Neural progenitor cell (in vitro differentiated cells): ENCODE data around the gene GNB1. TPM values are rescaled to one million over a fixed set of nuclear protein-coding genes. Genes with fewer than 3 reads are reported as not detected.
A peak's percentile ranks its signal among the peaks of the same experiment; 100 is the strongest.

Source experiments
- DNase-seq: peaks from one replicate; pipeline ENCODE4 v3.0.0-alpha.2; 2016; ENCODE audit warnings: low spot score
- H2AFZ ChIP-seq: fragments of 200-600 bp; sonication (generic); replicated peaks from 2 replicates; pipeline ENCODE4 v1.6.1; 2016; ENCODE audit warnings: antibody characterized with exemption
- H3F3A ChIP-seq: fragments of 200-600 bp; sonication (generic); 2 replicates; pipeline ENCODE4 v1.6.1; 2016; ENCODE audit warnings: antibody characterized with exemption, low read depth
- H3K27ac ChIP-seq: fragments of 200-600 bp; sonication (generic); 2 replicates; pipeline ENCODE4 v1.5.1; 2016; ENCODE audit warnings: mild to moderate bottlenecking
- H3K27me3 ChIP-seq: fragments of 200-600 bp; sonication (generic); 2 replicates; pipeline ENCODE4 v1.6.1; 2016; ENCODE audit warnings: mild to moderate bottlenecking, moderate library complexity
- H3K36me3 ChIP-seq: fragments of 200-600 bp; sonication (generic); 2 replicates; pipeline ENCODE4 v1.5.1; 2016
- H3K4me1 ChIP-seq: fragments of 200-600 bp; sonication (generic); 2 replicates; pipeline ENCODE4 v1.6.1; 2016; ENCODE audit warnings: mixed run types
- H3K4me2 ChIP-seq: fragments of 200-600 bp; sonication (generic); 2 replicates; pipeline ENCODE4 v1.6.1; 2016
- H3K4me3 ChIP-seq: fragments of 200-600 bp; sonication (generic); 2 replicates; pipeline ENCODE4 v1.5.1; 2016
- H3K79me2 ChIP-seq: fragments of 200-600 bp; sonication (generic); 2 replicates; pipeline ENCODE4 v1.6.1; 2016; ENCODE audit warnings: low read depth
- H3K9ac ChIP-seq: fragments of 200-600 bp; sonication (generic); 2 replicates; pipeline ENCODE4 v1.6.1; 2016
- H3K9me3 ChIP-seq: fragments of 200-600 bp; sonication (generic); 2 replicates; pipeline ENCODE4 v1.5.1; 2016; ENCODE audit warnings: low read depth
- H4K20me1 ChIP-seq: fragments of 200-600 bp; sonication (generic); 2 replicates; pipeline ENCODE4 v1.6.1; 2016; ENCODE audit warnings: low read depth
- H3K27ac Mint-ChIP-seq: 3 replicates; pipeline ENCODE4 v1.8.0; 2021; ENCODE audit warnings: mixed read lengths
- H3K27me3 Mint-ChIP-seq: 2 replicates; pipeline ENCODE4 v1.8.0; 2022; ENCODE audit warnings: low read depth, mild to moderate bottlenecking, inconsistent platforms, moderate library complexity, mixed read lengths; ENCODE audit not compliant: insufficient read depth
- H3K36me3 Mint-ChIP-seq: 3 replicates; pipeline ENCODE4 v1.8.0; 2021; ENCODE audit warnings: mixed read lengths
- H3K4me1 Mint-ChIP-seq: 3 replicates; pipeline ENCODE4 v1.8.0; 2021; ENCODE audit warnings: mixed read lengths
- H3K4me3 Mint-ChIP-seq: 3 replicates; pipeline ENCODE4 v1.8.0; 2021; ENCODE audit warnings: mild to moderate bottlenecking, moderate library complexity, mixed read lengths
- H3K9me3 Mint-ChIP-seq: 3 replicates; pipeline ENCODE4 v1.8.0; 2020; ENCODE audit warnings: mixed read lengths
- CTCF ChIP-seq: fragments of 200-600 bp; sonication (generic); IDR thresholded peaks from 2 replicates; pipeline ENCODE4 v1.5.1; 2017; ENCODE audit warnings: antibody characterized with exemption, mild to moderate bottlenecking
- EZH2 ChIP-seq: fragments of 200-600 bp; sonication (generic); IDR thresholded peaks from 2 replicates; pipeline ENCODE4 v1.6.1; 2017; ENCODE audit warnings: antibody characterized with exemption, mild to moderate bottlenecking, moderate library complexity
- EZH2phosphoT487 ChIP-seq: fragments of 200-600 bp; sonication (generic); IDR thresholded peaks from 2 replicates; pipeline ENCODE4 v1.6.1; 2017; ENCODE audit warnings: antibody characterized with exemption
- total RNA-seq: library from RNA; depleted of rRNA; stranded (reverse); fragments of >200 nt; gene quantifications from 2 replicates; pipeline ENCODE4 v1.2.3, GENCODE V29; 2015; ENCODE audit warnings: low replicate concordance

GNB1 gene
- total RNA-seq, 1 donor from 2014 or later, result 175 TPM

- H4K20me1 ChIP-seq, result peaks cover 29% of the 10 kb centered on the region
- H3K9me3 Mint-ChIP-seq, result peaks cover 14% of the 10 kb centered on the region
- H3K27me3 ChIP-seq, result no peaks in the 10 kb centered on the region
- DNase-seq, result peak; percentile 3
- peaks cover 18% of the 10 kb centered on the region for H3F3A ChIP-seq
- no peaks in the 10 kb centered on the region for H3K9me3 ChIP-seq
- H3K36me3 Mint-ChIP-seq, result peaks cover 11% of the 10 kb centered on the region
- H3K79me2 ChIP-seq, result peaks cover 44% of the 10 kb centered on the region
- H3K36me3 ChIP-seq, result peaks cover 3% of the 10 kb centered on the region
- no peak overlapping the region for H3K4me3 ChIP-seq
- peak overlapping the region; percentile 83 for H3K27ac Mint-ChIP-seq
- peaks cover 43% of the 10 kb centered on the region for H3K4me1 Mint-ChIP-seq
- H3K4me3 Mint-ChIP-seq, result peak overlapping the region; percentile 86
- peaks cover 9% of the 10 kb centered on the region for H3K27me3 Mint-ChIP-seq
- no peak overlapping the region for H3K27ac ChIP-seq
- no peak for TF ChIP-seq EZH2
- TF ChIP-seq EZH2phosphoT487, result no peak
- no peak for TF ChIP-seq CTCF
- no peak overlapping the region for H3K9ac ChIP-seq
- no peak overlapping the region for H3K4me2 ChIP-seq
- H2AFZ ChIP-seq, result no peak overlapping the region
- H3K4me1 ChIP-seq, result peaks cover 32% of the 10 kb centered on the region
Measured at GRCh38 chr1:1892763-1893120, 1.9 kb upstream of the GNB1 start.

- H3K27me3 ChIP-seq, result no peaks in the 10 kb centered on the region
- Mint-ChIP-seq H3K27ac (peak overlapping the region; percentile 83), H3K27me3 (peaks cover 10% of the 10 kb centered on the region), H3K4me1 (peaks cover 43% of the 10 kb centered on the region), H3K36me3 (peaks cover 13% of the 10 kb centered on the region), H3K4me3 (peak overlapping the region; percentile 86), H3K9me3 (peaks cover 16% of the 10 kb centered on the region)
- peak overlapping the region; percentile 81 for H3K4me2 ChIP-seq
- peaks cover 49% of the 10 kb centered on the region for H3K79me2 ChIP-seq
- no peak overlapping the region for H2AFZ ChIP-seq
- peaks cover 32% of the 10 kb centered on the region for H3K4me1 ChIP-seq
- peak overlapping the region; percentile 87 for H3K4me3 ChIP-seq
- H3K27ac ChIP-seq, result no peak overlapping the region
- no peak overlapping the region for H3K9ac ChIP-seq
- TF ChIP-seq EZH2phosphoT487, result no peak
- TF ChIP-seq EZH2, result no peak
- no peak for TF ChIP-seq CTCF
- H3K36me3 ChIP-seq, result peaks cover 4% of the 10 kb centered on the region
- peaks cover 21% of the 10 kb centered on the region for H3F3A ChIP-seq
- H3K9me3 ChIP-seq, result no peaks in the 10 kb centered on the region
- H4K20me1 ChIP-seq, result peaks cover 34% of the 10 kb centered on the region
- DNase-seq, result no peak
Measured at GRCh38 chr1:1892079-1892762, 1.3 kb upstream of the GNB1 start.

GRCh38 chr1:1891349-1892078, 627 bp upstream of the GNB1 start:
- Histone ChIP-seq H3K36me3 (peaks cover 4% of the 10 kb centered on the region), H3K4me1 (peaks cover 32% of the 10 kb centered on the region), H3K27me3 (no peaks in the 10 kb centered on the region), H3K79me2 (peaks cover 57% of the 10 kb centered on the region), H3K27ac (no peak overlapping the region), H4K20me1 (peaks cover 41% of the 10 kb centered on the region), H3K4me3 (peak overlapping the region; percentile 87), H3F3A (peaks cover 27% of the 10 kb centered on the region), H2AFZ (no peak overlapping the region), H3K4me2 (peak overlapping the region; percentile 81), H3K9ac (no peak overlapping the region), H3K9me3 (no peaks in the 10 kb centered on the region)
- Mint-ChIP-seq H3K27ac (peak overlapping the region; percentile 83), H3K4me1 (peaks cover 43% of the 10 kb centered on the region), H3K4me3 (peak overlapping the region; percentile 86), H3K9me3 (peaks cover 20% of the 10 kb centered on the region), H3K36me3 (peaks cover 17% of the 10 kb centered on the region), H3K27me3 (peaks cover 10% of the 10 kb centered on the region)
- no peak for TF ChIP-seq CTCF
- no peak for TF ChIP-seq EZH2
- no peak for TF ChIP-seq EZH2phosphoT487
- peak; percentile 71 for DNase-seq
